Left forelimb (tissue), 1 donor: Measurements from ENCODE around the gene RAD9A.
A peak's percentile ranks its signal among the peaks of the same experiment; 100 is the strongest.

Experiments
- DNase-seq: peaks from one replicate; pipeline ENCODE4 v3.0.0-alpha.2; 2018; ENCODE audit warnings: low spot score

The RAD9A gene

DNA sequence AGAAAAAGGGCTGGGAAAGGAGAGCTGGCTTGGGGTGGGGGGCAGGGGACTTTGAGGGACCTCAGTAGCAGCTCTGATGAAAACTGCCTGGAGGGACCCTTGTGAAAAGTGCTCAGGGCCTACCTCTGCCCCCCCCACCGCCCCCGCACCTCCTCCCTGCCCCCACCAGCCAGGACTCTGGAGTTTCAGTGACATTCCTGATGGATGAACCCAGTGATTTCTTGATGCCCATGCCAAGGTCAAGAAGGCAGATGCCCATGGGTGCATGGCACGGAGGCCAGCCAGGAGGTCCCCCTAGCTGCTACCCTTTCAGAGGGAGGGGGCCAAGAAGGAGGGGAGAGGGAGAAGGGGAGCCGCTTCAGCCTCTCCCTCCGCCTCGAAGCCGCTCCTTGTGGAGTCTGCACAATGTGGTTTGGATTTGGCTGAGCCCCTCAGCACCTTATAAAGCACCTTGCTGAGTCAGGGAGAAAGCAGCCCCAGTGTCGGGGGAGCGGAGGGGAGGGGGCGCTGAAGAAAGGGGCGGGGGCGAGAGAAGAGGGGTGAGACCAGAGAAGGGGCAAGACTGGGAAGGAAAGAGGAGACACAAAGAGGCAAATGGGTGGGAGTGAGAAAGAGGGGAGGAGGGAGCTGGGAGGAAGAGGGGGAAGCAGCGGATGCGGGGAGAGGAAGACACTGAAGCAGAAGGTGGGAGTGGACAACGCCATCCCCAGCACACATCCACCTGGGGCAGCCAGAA is 16.3 kb upstream of the RAD9A start:
- DNase-seq, result no peak

- no peak for DNase-seq
Observed at GRCh38 chr11:67376063-67376820, 15.5 kb upstream of the RAD9A start.

- DNase-seq, result no peak
Observed at GRCh38 chr11:67376873-67377808, 14.6 kb upstream of the RAD9A start.

GRCh38 chr11:67378544-67378943 is 13.2 kb upstream of the RAD9A start:
- DNase-seq, result no peak

- no peak for DNase-seq
Observed at GRCh38 chr11:67379061-67380058, 12.4 kb upstream of the RAD9A start.

DNA sequence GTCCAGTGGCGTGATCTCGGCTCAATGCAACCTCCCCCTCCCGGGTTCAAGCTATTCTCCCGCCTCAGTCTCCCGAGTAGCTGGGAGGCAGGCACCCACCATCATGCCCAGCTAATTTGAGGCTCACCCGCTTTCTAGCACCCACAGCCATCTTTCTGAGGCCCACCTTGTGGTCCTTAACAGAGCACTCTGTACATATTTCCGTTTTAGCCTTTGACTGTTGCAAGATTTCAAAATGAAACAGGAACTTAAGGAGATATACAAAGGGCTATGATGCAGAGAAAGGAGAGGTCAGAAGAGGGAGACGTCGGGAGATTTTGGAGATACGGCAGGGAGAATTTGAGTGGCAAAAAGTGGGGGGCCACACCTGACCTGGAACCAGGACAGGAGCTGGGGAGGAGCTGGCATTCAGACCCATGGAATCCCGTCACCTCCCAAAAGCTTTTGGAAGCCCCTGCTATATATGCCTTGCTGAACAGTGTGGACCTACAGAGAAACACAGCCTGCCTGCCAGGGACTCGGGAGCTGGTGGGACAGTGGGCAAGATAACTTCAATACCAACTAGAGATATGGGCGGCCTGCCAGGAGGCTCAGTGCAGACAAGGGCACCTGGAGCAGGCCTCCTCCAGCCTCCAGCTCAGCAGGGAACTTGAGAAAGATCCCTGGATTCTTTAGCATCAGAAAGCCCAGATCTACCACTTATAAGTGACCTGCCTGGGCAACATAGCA is 10.4 kb upstream of the RAD9A start:
- DNase-seq, result no peak

- DNase-seq, result peak; percentile 86
Observed at GRCh38 chr11:67382276-67383136, 9.3 kb upstream of the RAD9A start.

- DNase-seq, result no peak
Observed at GRCh38 chr11:67384851-67385366, 6.9 kb upstream of the RAD9A start.

DNA sequence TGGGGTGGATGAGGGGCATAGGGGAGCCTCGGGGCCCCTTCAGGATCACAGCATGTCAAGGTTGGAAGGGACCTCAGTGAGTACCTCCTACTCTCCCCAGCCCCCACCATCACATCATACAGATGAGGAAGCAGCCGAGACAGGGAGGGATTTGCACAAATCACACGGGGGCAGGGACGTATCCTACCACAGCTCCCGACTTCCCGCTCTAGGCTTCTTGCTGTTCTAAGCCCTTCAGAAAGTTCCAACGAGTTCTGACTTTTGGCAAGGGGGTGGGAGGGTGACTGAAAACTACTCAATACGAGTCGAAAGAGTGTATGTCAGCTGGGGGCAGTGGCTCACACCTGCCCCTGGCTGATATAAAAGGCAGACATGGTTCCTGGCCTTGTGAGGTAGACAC is 4.7 kb upstream of the RAD9A start:
- no peak for DNase-seq

DNA sequence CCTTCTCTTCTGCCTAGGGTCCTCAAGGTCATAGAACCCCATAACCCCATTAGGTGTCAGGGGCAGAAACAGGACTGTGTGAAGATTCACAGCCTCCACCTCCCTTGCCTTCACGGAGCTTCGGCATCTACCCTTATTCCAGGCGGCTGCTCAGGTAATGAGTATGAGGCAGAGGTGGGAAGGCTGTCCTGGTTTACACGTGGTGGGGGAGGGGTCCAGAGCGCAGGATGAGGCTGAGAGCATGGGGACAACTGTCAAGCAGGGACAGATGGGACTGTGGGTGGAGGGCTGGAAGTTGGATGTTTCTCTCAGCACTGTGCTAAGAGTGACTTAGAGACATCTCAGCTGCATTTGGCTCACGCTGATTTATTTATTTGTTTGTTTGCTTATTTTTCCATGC is 4.3 kb upstream of the RAD9A start:
- no peak for DNase-seq

- no peak for DNase-seq
Observed at GRCh38 chr11:67389477-67389876, 2.3 kb upstream of the RAD9A start.

GRCh38 chr11:67390947-67391303 is 861 bp upstream of the RAD9A start:
- DNase-seq, result no peak

DNA sequence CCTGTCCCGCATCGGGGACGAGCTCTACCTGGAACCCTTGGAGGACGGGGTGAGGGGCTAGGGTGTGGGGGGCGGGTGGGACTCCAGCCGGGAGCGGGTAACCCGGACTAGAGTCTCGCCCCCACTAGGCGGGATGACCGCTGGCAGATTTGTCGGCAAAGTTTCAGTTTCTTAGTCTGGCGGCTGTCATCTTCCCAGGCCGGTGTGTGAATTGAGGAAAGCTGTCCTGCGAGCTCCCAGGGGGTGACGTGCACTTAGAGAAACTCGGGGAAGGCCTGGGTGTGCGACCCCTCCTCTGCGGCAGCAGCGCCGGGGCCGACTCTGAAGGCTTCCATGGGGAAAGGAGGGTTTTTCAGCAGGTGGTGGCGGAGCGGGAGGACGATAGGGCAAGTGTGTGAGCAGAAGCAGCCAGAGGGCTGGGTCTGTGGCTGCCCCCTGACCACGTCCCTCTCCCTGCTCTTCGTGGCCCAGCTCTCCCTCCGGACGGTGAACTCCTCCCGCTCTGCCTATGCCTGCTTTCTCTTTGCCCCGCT is 463 bp downstream of the RAD9A start:
- DNase-seq, result no peak

DNA sequence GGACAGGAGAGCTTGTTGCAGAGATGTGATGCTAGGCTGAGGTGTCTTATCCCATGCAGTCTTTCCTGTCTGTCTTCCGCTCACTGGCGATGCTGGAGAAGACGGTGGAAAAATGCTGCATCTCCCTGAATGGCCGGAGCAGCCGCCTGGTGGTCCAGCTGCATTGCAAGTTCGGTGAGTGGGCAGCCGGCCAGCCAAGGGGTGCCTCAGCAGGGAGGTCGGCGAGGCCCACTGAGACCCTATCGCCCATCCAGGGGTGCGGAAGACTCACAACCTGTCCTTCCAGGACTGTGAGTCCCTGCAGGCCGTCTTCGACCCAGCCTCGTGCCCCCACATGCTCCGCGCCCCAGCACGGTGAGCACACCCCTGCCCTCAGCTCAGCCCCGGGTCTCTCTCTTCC is 1.7 kb downstream of the RAD9A start:
- no peak for DNase-seq

- DNase-seq, result no peak
Observed at GRCh38 chr11:67393990-67394389, 2.2 kb downstream of the RAD9A start.

- no peak for DNase-seq
Observed at GRCh38 chr11:67395555-67396258, 3.9 kb downstream of the RAD9A start.

- no peak for DNase-seq
Observed at GRCh38 chr11:67396259-67396581, 4.4 kb downstream of the RAD9A start.

- DNase-seq, result no peak
Observed at GRCh38 chr11:67396587-67397389, 5.0 kb downstream of the RAD9A start.
